GM19438 (cell line): ENCODE measurements around the gene JDP2.
"Not testable (repeated sequence)": the region's sequence is repeated elsewhere in the genome, so short reads cannot be mapped to it uniquely, and the experiment has no call there.

Experiments used
- ATAC-seq: cut with Tn5 transposase; IDR thresholded peaks from one replicate; pipeline ENCODE4 v1.9.1; 2021; ENCODE audit warnings: low read depth; ENCODE audit not compliant: unreplicated experiment

The JDP2 gene, protein sequence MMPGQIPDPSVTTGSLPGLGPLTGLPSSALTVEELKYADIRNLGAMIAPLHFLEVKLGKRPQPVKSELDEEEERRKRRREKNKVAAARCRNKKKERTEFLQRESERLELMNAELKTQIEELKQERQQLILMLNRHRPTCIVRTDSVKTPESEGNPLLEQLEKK

DNA sequence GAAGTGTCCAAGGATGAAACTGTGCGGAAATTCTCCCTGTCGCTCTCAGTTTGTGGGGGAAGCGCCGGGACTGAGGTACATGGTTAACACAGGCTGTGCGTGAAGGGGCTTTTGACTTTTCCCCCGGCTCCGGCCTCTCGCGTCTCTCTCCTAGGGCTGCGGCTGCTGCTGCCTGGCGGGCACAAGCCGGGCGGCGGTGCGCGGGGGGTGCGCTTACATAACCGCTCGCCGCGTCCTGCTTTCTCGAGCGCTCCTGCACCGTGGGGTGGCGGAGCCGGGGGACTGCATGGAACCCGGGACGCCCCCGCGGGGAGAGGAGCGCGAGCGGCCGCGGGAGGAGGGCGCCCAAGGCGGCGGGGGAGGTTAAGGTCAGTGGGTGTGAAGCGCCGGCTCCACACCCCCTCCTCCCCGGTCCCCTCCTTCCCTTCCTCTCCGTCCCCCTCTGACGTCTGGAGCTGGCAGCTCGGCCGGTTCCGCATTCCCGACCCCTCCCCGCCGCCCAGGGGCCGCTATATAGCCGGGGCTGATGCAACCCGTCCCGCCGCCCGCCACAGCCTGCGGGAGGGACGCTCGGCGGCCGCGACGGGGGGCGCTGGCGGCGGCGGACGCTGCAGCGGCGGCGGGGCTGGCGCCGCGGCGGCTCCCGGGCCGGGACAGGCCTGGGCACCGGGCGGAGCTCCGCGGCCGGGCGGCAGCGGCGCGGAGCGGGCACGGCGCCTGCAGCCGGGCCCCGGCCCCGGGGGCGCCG lies at the start of gene JDP2:
Gene JDP2, plus strand, starts transcription at position 541 of the 748 bp plus-strand sequence. CDS start 9,899 bp downstream, outside the sequence.
- ATAC-seq, result peak; percentile 27

DNA sequence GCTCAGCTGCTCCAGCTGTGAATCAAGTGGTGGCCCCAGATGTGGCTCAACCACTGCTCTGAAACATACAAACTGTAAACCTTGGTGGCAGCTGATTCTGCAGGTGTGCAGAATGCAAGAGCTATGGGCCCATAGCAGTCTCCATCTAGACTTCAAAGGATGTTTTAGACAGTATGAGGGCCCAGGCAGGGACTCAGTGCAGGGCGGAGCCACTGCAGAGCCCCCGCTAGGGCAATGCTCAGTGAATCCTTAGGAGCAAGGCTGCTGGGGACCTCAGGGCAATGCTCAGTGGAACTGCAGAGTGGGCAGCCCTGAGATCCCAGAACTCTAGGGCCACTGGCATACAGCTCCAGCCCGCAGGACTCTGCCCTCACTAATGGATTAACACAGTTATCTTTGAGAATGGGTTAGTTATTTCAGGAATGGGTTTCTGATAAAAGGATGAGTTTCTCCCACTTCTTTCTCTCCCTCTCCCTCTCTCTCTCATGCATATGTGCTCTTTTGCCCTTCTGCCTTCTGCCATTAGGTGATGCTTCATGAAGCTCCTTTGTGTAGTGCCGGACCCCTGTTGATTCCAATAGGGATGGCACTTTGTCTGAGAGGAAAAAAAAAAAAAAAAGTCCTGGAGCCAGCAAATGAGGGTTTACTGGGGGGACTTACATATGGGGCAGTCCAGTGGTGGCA lies 48.4 kb upstream of the JDP2 start:
- no peak for ATAC-seq

DNA sequence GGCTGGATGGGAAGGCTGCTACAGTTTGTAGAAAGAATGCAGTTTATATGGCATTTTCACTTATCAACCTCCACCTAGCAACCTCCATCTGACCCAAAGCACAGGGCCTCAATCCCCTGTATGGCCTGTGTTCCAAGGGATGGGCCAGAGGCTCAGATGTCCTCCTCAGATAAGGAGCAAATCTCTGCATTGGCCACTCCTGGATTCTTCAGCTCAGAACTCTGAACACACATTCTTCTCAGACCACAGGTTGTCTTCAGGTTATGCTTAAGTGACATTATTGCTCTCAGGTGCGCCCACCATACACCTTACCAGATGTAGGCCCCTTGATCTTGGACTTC lies 47.9 kb upstream of the JDP2 start:
- ATAC-seq, result no peak

DNA sequence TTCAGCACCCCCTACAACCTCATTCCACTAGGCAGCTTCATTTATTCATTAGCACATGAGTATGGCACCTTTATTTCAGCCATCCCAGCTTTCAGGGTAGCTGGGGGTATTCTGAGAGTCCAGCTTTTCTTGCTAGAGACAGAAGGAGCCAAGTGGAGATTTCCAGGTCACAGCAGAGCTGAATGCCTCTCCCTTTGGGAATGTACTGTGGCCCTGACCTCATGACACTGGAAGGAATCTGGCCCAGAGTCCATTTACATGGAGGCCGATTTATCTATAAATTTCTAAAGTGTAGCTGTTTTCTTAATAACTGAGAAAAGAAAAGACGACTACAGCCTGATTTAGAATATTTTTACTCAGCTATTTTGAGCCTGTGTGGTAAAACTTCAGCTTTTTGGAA lies 47.2 kb upstream of the JDP2 start:
- ATAC-seq, result no peak

DNA sequence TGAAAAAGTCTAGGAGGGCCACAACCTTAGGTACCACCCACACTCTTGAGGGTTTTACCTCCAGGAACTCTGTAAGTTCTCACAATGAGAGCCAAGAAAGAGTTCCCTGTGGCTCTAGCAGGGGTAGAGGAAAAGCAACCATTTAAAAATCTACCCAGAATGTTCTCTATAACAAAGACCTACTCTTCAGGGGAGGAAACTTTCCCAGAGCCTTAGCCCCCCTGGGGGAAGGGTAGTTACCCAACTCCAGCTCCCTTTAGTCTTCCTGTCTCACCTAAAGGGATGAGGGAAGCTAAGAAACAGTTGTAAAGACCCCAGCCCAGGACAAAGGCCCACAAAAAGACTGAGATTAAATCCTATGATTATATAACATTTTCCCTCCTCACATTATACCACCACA lies 46.2 kb upstream of the JDP2 start:
- ATAC-seq, result no peak

DNA sequence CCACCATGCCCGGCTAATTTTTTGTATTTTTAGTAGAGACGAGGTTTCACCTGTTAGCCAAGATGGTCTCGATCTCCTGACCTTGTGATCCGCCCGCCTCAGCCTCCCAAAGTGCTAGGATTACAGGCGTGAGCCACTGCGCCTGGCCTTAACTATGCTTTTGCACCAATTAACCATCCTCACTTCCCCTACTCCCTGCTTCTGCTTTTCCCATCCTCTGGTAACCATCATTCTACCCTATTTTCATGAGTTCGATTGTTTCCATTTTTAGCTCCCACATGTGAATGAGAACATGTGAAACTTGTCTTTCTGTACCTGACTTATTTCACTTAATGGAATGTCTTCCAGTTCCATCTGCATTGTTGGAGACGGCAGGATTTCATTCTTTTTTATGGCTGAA lies 44.6 kb upstream of the JDP2 start:
- ATAC-seq, result not testable (repeated sequence)

DNA sequence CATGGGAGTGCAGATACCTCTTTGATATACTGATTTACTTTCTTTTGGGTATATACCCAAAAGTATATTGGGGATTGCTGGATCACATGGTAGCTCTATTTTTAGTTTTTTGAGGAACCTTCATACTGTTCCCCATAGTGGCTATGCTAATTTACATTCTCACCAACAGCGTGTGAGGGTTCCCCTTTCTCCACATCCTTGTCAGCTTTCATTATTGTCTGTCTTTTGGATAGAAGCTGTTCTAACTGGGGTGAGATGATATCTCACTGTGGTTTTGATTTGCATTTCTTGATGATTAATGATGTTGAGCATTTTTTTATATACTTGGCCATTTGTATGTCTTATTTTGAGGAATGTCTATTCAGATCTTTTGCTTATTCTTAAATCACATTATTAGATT lies 44.1 kb upstream of the JDP2 start:
- ATAC-seq, result no peak

DNA sequence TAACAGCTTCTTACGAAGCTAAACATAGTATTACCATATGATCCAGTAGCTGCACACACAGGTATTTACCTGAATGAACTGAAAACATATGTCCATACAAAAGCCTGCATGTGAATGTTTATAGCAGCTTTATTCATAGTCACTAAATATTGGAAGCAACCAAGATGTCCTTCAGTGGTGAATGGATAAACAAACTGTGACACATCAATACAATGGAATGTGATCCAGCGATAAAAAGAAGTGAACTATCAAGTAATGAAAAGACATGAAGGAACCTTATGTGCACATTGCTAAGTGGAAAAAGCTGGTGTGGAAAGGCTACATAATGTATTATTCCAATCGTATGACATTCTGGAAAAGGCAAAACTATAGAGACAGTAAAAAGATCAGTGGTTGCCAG lies 38.1 kb upstream of the JDP2 start:
- ATAC-seq, result no peak

DNA sequence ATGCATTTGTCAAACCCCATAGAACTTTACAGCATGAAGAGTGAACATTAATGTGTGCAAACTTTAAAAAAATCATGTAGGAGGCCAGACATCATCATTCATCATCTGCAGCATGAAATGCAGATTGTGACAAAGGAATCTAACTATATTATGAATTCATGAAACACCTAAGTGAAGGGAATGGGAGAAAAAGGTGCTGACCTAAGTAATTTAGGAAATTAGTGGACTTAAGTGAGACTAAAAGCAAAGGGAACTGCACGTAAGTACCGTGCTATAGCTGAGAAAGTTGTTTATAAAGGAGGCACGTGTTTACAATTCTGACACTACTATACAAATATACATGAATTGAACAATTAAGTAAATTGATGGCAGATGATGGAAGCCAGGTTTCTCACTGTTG lies 37.6 kb upstream of the JDP2 start:
- no peak for ATAC-seq

DNA sequence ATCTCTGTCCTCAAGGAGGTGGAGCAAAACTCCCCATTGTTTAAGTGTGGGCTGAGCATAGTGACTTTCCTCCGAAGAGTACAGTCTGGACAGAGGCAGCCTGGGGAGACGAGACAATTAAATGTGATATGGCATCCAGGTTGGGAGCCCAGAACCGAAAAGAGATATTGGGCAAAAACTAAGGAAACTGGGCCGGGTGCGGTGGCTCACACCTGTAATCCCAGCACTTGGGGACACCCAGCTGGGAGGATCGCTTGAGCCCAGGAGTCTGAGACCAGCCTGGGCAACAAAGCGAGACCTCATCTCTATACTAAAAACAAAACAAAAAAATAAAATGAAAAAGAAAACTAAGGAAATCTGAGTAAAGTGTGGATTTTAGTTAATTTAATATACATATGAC lies 35.9 kb upstream of the JDP2 start:
- ATAC-seq, result no peak

DNA sequence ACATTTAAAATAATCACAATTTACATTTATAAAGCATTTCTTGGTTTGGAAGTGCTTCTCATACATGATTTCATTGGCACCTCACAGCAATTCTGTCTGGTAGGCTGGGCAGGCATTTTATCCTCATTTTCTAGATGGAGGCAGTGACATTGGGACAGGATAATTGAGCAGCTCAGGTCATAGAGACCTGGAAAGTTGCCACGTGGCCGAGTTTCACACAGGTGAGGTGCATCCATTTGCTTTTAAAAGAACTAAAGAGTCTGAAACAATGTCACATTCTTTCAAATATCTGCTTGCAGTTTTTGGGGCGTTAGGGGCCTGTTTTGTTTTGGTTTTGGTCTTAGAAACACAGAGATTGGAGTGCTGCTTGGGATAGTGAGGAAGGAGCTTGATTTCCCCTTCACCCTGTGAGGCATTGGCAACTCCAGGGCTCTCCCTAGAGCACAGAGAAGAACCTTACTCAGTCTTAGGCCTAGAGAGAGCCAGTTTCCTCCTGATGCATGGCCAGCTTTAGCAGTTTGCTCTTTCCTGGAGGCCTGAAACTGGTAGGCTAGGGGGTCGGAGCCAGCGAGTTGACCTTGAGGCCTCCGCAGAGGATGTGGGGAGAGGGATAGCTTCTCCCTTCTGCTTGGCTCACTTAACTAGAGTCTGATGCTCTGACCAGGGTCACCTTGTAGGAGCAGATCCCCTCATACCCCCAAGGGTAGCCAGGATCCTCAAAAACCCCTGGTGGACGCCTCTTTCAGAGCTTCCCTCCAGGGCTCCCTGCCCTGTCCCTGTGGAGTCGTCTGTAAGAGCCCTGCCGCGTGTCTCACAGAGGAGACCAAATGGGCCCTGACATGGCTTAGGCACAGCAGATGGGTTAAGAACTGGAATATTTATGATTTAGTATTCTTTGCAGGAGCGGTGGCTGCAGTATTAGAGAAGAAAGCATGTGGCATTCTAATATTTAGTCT lies 34.9 kb upstream of the JDP2 start:
- ATAC-seq, result no peak

DNA sequence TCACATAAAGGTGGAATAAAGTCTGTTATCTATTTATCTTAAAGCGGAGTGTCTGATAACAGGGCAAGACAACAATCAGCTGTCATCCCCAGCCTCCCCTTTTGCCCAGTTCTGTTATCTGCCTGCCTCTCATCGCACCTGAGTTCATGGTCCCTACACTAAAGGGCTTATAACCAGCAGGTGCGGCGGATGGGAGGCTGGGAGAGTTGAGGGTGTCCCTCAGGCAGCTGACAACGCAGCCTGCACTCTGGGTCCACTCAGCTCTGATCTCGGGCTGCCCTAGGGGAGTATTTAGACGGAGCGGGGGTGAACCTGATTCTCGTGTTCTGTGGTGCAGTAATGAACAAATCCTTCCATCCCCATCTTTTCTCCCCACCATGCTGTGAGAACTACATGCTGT lies 34.0 kb upstream of the JDP2 start:
- no peak for ATAC-seq

DNA sequence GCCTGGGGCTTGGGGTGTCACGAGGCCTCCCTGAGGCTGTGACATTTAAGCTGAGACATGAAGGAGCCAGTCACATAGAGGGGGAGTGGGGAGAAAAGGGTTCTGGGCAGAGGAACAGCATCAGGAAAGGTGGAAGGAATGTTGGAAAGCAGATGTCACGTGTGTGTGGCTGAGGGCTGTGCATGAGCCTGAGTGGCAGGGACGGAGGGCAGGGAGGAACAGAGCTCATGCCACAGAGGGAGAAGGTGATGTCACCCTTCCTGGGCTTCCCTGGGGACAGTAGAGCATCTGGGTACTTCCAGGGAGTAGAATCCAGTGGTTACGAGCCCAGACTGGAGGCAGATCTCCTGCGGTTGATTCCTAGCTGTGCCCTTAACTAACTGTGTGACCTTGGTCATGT lies 32.0 kb upstream of the JDP2 start:
- ATAC-seq, result no peak

DNA sequence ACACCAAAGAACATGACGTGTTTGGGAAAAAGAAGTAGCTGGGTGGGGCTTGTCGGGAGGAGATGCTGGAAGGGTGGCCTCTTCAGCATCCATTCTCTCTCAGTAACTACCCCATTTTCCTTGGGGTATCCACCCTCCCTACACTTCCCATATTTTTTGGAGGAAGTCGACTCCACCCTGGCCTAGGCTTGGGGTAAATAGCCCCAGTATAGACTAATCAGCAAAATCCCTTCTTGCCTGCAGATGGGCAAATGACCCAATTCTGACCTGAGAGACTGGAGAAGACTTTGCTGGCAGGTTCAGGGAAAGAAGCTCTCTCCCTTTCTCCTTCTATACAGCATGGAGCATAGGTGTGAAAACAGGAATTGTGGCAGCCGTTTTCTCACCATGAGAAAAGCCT lies 28.5 kb upstream of the JDP2 start:
- no peak for ATAC-seq

DNA sequence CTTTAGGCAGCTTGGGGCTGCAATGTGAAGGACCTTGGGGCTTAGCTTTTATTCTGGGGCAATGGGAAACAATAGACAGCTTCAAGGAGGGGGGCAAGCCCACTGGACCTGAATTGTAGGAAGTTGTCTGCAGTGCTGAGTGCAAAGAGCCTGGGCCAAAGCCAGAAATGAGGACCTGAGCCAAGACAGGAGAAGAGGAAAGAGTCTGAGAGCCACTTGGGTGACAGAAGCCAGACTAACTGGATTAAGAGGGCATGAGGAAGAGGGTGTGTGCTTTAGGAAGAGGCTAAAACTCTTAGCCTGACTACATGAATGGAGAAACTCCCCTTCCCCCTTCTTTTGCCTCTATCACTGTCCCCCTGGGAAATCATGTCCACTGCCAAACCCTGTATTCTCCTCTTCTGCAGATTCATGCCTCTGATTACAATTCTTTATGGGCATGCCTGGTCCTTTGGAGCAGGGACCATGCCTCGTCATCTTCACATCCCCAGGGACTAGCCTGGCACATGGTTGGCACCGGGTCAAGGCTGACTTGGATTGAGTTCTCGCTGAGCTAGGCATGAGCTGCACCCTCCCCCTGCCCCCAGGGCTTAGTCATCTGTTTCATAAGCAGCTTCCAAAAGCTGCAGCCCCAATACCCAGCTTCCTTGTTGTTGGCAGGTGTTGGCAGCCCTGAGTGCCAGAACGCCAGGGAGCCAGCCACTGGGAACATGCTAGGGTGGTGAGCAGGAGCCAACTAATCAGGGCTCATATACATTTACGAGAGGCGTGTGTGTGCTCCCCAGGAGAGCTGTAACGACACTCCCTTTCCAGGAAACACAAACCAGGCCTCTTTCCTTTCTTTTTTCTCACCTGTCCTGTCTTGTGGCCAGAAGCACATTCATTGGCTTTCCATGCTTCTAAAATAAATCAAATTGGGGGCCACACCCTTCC lies 27.7 kb upstream of the JDP2 start:
- ATAC-seq, result no peak

DNA sequence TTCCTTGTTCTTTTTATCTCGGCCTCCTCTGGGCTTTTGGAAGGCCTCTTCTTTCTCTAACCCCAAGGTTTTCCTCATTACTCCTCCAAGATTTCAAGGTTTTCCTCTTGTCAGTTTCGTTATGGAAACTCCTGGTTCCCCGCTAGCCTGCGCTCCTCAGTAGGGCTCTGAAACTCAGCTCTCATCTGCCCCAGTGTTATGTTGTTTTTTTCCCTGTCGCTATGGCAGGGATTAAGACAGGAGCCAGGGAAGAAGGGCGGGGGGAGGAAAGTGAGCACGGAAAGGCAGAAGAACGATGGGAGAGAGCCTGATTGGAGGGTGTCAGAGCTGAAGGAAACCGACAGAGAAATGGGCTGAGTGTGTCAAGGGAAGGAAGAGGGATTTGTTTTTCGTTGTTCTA lies 26.5 kb upstream of the JDP2 start:
- no peak for ATAC-seq

DNA sequence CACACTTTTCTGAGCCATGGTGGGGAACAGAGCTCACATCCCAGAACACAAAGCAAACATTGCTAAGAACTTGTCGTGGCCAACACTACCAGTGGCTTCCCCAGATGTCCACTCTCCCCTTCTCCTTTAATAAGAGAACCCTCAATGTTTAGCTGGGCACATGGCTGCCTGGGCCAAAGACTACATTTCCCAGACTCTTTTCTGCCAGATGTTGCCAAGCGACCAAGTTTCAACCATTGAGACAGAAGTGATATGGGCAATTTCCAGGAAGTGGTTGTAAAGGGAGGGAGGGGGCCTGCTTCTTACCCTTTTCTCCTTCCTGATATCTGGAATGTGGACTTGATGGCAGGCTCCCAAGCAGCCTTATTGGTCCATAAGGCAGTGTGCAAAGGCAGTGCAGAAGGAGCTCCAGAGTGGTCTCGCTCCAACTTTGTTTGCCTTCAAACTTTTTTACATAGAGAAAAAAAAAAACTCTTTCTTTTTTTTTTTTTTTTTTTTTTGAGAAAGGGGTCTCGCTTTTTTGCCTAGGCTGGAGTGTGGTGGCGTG lies 24.9 kb upstream of the JDP2 start:
- ATAC-seq, result no peak

DNA sequence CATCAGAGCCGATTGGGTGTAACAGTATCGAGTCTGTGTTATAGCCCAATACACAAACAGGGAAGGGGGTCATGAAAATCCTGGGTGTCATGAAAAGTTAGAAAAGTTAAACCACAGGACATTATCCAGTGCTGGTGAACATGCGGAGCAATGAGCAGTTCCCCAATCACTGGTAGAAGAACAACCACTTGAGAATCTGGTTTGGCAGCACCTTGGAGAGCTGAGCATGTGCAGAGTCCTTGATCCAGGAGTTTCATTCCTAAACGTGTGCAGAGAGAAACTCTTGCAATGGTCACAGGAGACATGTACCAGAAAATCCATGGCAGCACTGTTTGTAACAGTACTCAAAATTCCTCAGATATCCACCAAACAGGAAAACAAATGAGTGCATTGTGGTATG lies 23.0 kb upstream of the JDP2 start:
- ATAC-seq, result no peak

DNA sequence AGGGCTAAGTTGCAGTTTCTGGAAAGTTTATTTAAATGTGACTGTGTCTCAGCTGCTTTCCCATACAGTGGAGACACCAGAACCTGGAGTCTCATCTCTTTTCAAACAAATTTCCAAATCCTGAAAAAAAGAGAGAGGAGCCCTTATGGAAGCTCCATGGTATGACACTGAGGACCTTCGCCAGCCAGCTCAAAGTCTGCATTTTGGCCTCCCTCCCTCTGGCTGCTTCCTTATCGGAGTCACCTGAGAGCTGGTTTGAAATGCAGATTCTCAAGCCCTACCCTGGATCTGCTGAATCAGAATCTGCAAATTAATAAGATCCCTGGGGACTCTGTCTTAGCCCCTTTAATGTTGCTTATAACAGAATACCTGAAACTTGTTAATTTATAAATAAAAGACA lies 21.7 kb upstream of the JDP2 start:
- ATAC-seq, result no peak

DNA sequence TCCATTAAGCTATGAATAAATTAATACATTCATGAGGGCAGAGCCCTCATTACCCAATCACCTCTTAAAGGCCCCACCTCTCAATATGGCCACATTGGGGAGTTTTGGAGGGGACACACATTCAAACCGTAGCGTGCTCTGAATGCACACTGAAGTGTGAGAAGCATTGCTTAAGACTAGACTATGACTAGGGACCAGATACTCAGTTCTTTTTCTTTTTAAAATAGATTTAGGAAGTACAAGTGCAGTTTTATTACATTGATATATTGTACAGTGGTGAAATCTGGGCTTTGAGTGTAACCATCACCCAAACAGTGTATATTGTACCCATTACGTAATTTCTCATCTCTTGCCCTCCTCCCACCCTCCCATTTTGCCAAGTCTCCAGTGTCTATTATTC lies 21.0 kb upstream of the JDP2 start:
- no peak for ATAC-seq
